Activated effector memory CD4-positive, alpha-beta T cell treated with anti-CD3 and anti-CD28 coated beads, Interleukin-2, amount 50 U/mL, for 16 hours (primary cell): ENCODE measurements around the gene TBC1D28.
"Not testable (repeated sequence)": the region's sequence is repeated elsewhere in the genome, so short reads cannot be mapped to it uniquely, and the experiment has no call there.

Experiments used
- DNase-seq: peaks from one replicate; pipeline ENCODE4 v3.0.0-alpha.2; 2020

TBC1D28 gene

DNA sequence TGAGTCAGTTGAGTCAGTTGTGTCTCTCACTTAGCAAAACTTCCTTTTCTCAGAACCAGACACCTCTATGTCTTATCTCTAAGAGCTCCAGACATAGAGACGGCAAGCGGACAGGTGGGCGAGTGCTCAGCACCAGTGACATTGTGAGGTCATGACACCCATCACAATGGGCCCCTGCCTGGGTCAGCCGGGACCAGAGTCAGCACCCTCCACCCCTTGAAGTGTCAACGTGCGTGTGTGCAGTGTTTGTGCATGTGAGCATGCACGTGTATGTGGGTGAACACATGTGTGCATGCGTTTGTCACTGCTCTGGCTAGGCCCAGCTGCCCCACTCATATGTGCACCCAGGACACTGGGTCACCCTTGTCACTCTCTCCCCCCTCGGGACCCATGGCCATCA, at the start of gene TBC1D28:
Gene TBC1D28 (minus strand): TSS at position 101 of the 400 bp plus-strand sequence. CDS start 3,039 bp downstream, outside the sequence.
- not testable (repeated sequence) for DNase-seq

DNA sequence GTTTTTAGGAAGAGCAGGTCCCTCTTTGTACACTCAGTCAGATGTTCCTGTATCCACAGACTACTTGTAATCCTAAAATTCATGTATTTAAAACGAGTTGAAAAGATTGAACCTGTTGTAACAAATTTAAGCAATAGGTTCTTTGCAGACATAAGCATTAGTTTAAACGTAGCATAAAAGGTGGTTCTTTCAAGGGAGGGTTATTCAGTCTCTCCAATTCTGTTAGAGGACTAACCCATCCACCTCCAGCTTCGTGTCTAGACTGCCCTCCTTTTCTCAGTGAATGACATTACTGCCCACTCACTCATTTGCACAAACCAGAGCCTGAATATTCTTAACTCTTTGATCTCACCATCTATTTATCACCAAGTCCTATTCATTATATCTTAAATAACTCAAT, 38.5 kb upstream of the TBC1D28 start:
- DNase-seq, result not testable (repeated sequence)

DNA sequence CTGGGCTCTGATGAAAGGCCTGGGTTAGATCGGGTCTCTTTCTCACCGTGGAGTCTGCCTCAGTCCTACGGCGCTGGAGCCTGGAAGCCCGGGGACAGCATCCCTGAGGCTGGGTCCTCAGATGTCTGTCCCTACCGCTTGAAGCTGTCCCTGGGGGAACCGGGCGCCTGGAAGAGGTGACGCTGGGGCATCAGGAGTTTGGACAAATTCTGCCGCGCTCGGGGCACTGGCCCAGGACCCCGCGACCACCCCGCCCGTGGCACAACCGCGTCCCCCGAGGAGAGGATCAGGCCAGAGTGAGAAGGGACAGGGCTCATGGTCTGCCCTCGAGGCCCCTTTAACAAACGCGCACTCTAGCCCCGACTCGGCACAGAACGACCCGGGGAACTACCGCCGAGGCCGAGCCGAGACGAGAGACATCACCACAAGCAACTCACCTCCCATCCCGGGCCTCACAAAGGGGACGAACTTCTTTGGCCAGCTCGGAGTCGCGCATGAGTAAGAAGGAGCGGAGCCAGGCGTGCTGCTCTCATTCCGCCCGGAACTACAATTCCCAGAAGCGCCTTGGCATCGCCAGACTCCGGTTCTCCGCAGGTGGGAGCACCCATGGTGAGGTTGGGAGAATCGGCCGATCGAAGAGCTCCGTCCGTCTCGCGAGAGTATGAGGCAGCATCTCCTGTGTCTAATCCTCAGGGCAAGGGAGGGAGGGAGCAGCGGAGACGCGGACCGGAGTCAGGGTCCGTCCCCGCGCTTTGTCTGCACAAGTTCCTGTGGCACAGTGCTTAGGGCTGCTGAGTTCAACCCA, 37.8 kb upstream of the TBC1D28 start, which contains the start of gene FOXO3B:
Gene FOXO3B (minus strand): TSS at position 548 of the 805 bp plus-strand sequence. CDS start 663 bp downstream, outside the sequence.
- DNase-seq, result peak; percentile 87

DNA sequence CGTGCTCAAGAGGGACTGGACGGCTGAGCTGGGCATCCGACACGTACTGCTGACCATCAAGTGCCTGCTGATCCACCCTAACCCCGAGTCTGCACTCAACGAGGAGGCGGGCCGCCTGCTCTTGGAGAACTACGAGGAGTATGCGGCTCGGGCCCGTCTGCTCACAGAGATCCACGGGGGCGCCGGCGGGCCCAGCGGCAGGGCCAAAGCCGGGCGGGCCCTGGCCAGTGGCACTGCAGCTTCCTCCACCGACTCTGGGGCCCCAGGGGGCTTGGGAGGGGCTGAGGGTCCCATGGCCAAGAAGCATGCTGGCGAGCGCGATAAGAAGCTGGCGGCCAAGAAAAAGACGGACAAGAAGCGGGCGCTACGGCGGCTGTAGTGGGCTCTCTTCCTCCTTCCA, 33.2 kb upstream of the TBC1D28 start:
- not testable (repeated sequence) for DNase-seq

DNA sequence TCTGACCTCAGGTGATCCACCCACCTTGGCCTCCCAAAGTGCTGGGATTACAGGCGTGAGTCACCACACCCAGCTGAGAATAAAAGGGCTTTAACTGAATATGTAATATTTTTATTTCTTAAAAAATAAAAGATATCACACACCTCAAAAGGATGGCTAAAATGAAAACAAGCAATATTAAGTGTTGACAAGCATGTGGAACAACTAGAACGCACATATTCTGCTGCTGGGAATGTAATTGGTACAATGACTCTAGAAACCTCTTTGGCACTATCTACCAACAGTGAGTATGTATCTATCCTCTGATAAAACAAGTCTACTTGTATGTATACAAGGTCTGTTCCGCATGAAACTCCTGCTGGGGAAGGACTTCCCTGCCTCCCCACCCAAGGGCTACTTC, 32.7 kb upstream of the TBC1D28 start:
- DNase-seq, result not testable (repeated sequence)

DNA sequence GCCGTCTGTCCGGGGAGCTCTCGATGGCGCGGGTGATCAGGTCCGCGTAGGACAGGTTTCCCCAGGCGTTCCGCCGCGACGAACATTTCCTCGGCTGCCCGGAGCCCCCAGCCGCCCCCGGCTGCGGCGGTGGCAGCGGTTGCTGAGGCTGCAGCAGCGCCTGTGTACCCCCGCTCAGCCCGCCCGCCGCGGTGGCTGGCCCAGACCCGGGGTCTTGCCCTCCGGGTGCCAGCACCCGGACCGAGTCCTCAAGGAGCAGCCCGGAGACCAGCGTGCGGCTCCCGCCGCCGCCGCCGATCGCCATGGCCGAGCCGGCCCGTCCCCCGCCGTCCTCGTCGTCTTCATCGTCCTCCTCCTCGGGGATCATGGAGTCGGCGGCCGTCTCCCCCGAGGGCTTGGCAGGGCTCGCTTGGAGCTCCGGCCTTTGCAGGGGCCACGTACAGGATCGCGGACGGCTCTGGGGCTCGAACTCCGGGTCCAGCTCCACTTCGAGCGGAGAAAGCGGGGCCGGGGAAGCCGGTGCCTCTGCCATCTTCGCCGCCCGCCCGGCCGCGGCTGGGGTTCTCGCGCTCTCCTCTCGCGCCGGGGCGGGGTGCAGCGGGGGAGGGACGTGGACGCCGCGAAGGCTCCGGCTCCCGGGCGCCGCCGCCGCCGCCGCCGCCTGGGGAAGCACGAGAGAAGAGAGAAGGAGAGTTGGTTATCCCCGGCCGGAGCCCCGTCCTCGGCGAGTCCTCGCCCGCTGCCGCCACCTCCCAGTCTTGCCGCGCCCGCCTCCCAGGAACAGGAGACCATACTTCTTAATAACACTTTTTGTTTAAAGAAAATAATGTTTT, 28.4 kb upstream of the TBC1D28 start:
- not testable (repeated sequence) for DNase-seq

DNA sequence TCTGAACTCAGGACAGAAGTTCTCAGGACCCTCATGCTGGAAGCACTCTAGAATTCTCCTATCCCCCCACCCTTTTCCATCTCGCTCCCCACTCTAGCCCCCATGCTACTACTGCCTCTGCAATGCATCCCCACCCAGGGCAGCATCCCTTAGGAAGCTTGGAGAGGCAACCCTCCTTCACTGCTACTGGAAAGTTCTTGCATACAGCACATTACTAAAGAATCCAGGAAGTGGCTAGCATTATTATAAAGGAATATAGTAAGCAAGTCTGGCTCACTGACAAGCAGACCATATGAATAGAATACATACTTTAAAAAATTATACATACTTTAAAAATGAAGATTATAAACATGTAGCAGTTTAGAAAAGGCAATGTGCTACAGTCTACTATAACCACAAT, 24.4 kb upstream of the TBC1D28 start:
- not testable (repeated sequence) for DNase-seq

DNA sequence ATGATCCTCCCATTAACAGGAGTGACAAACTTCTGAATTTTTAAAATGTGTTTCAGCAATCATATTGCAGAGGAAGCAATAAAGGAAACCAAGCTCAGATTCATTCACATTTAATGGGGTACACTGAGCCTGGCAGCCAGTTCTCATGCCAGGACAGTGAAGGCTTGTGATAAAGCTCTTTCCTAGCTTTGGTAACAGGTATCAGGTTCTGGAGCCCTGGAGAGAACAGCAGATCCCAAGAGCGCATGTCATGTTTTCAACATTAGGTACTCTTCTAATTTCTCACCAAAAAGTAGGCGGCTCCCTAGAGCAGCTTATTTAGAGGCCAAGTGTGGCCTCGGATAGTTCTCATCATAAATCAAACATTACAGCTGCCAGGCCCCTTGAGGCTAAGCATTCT, 23.3 kb upstream of the TBC1D28 start:
- DNase-seq, result not testable (repeated sequence)

DNA sequence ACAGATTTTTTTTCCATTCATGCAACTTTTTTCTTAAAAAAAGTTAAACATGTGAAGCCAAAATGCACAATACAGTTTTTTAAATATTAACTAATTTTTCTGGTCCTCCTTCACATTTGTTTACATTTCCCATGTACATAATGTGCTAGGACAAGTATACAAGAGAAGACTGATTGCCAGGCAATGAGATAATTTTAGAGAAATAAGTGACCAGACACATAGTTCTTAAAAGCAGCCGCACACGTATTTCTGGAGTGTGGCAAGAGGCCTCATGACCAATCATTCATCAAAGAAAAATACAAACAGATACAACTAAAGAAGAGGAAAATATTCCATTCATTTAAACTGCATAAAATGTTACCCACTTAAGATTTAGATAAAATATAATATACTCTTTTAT, 22.1 kb upstream of the TBC1D28 start:
- DNase-seq, result not testable (repeated sequence)

DNA sequence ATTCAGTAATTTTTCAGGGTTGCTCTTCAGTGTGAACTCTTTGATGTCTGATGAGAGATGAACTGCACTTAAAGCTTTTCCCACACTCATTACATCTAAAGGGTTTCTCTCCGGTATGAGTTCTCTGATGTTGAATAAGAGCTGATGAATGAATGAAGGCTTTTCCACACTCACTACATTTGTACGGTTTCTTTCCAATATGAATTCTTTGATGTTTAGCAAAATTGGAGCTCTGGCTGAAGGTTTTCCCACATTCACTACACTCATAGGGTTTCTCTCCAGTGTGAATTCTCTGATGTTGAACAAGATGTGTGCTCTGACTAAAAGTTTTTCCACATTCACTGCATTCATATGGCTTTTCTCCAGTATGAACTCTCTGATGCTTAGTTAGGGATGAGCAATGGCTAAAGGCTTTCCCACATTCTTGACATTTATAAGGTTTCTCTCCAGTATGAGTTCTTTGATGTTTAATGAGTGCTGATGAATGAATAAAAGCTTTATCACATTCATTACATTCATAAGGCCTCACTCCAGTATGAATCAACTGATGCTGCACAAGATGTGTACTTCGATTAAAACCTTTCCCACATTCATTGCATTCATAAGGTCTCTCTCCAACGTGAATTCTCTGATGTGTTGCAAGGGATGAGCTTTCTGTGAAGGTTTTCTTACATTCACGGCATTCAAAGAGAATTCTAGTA, 17.9 kb upstream of the TBC1D28 start:
- DNase-seq, result not testable (repeated sequence)

DNA sequence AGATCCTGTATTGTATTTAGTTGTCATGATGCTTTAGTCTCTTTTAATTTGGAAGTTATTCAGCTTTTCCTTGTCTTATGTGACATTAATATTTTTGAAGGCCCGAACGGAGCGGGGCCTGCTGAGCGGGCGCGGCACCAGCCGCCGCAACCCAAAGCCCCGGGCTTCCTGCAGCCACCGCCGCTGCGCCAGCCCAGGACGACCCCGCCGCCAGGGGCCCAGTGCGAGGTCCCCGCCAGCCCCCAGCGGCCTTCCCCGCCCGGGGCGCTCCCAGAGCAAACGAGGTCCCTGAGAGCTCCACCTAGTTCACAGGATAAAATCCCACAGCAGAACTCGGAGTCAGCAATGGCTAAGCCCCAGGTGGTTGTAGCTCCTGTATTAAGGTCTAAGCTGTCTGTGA, 5.9 kb upstream of the TBC1D28 start:
- not testable (repeated sequence) for DNase-seq

DNA sequence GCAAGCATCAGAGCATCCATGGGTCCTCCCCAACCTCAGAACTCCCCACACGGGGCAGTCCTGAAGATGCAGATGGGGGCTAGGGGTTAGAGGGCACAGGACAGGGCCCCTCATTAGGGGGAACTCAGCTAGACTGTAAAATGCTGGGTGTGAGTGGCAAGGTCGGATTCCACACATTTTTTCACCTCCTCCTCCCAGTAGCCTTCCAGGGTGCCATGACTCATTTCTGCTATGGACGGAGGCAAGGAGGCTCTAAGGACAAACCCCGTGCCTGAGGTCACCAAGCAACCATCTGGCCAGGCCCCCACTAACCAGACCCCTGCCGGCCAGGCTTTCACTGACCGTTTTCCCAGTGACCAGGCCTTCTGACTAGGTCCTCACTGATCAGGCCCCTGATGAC, 1.1 kb downstream of the TBC1D28 start:
- DNase-seq, result not testable (repeated sequence)

DNA sequence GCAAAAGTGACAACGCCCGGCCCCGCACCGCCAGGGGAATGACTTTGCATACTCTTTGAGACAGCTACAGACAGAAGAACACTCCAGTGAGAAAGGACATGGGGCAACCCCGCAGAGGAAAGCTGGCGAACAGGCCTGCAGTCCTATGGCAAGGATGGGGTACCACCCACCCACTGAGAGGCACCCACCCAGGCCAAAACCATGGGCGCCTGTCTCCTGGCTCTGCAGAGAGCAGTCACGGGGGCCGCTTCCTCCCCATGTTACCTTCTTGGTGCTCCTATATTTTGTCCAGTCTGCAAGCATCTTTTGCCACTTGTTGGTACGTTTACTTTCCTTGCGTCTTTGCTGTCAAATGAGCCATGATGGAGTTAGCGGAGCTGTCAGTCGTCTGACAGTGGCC, 5.8 kb downstream of the TBC1D28 start:
- DNase-seq, result not testable (repeated sequence)

DNA sequence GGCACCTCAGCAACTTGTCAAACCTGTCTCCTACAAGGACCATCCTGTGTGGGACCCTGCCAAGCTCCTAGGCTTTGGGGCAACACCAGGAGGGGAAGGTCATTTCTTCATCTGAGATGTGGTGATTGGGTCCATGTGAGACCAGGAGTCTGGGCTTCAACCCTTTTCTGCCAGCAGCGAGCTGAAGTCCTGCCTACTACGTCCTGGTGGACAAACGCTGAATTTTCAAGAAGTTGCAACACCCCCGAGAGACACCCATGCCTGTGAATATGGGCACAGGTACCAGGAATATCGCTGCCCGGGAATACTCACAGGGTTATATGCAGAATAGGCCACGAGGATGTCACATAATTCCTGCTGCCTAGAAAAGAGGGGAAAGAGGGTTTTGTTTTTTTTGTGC, 8.0 kb downstream of the TBC1D28 start:
- DNase-seq, result not testable (repeated sequence)

DNA sequence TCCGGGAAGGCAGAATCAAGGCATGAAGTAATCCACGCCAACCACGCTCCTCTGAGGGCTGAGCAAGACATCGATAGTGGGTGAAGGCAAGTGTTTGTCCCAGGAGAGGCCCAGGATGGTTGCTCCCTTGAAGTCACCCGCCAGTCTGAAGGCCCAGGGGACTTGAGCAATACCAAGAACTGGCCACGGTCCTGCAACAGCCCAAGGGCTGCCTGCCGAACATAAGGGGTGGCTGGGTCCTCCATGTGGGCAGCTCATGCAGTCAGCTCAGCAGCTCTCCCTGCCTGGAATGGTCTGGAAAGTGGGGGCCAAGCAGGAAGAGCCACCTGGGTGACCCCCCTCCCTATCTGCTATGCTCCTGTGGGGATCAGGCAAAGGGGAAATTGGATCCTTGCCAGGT, 8.4 kb downstream of the TBC1D28 start:
- DNase-seq, result not testable (repeated sequence)

DNA sequence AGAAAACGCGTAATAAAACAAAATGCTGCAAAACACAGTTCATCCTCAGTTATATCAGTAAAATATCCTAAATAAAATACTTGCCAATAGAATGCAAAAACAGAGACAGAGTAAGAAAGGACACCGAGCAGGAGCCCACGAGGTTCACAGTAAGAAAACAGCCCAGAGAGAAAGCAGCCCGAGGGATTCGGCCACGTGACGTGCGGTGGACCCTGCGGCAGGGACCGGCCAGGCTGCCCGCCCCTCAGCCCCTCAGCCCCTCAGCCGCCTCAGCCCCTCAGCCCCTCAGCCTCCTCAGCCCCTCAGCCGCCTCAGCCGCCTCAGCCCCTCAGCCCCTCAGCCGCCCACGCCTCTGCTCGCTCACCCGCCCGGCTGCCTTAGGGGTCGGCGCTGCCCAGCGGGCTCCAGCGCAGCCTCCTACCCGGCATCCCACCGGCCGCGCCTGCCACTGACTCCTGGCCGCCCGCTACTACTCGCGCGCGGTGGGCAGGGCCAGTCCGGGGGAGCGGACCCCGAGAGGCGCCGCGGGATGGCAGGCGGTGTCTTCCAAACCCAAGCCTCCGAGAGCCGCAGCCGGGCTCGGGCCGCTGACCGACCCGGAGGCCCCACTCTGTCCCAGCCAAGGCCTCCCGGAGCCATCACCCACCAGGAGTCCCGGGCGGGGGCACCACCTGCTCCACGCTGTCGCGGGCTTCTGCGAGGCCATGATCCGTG, 9.5 kb downstream of the TBC1D28 start:
- DNase-seq, result not testable (repeated sequence)

DNA sequence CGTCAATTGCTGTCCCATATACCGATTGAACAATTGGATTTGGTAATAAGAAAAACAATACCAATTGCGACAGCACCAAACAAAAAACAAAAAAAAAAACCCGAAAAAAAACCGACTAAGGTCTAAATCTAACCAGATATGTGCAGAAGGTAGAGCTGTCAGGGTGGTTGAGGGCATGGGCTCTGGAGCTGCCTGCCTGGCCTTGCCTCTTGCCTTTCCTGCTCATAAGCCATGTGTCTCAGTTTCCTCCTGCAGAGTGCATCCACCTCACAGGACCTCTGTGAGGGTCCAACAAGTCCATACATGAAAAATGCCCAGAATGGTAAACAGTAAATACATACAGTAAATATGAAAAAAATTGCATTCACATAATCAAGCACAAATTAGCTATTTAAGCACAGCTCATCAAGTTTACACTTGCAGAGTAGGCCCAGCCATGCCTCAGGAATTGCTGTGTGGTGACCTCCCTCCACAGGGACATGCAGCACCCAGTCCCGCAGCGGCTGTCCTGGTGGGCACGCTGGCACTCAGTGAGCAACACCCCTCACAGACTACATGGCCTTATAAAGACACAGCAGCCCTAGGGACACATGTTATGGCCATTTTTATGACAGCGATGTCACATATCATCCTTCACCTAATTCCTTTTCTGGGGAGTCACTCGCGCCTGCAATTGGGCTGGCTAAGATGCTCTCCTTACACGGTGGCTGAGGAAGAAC, 17.9 kb downstream of the TBC1D28 start:
- no peak for DNase-seq

DNA sequence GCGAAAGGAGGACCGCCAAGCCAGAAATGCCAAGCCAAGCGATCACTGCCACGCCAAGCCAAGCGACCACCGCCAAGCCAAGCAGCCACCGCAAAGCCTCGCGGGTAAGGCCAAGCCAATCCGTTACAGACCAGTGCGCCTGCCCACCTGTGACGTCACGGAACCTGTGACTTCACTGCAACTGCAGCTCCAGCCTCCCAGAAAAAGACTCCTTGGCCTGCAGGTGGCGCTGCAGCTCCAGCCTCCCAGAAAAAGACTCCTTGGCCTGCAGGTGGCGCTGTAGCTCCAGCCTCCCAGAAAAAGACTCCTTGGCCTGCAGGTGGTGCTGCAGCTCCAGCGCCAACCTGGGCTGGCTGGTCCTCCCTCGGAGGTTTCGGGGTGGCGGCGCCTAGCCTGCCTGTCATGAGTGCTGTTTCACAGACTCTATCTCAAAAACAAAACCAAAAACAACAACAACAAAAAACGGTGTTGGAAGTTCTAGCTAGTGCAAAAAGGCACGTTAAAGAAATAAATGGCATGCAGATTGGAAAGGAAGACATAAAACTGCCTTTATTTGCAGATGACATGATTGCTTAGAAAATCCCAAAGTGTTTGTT, 18.6 kb downstream of the TBC1D28 start:
- DNase-seq, result peak; percentile 99

DNA sequence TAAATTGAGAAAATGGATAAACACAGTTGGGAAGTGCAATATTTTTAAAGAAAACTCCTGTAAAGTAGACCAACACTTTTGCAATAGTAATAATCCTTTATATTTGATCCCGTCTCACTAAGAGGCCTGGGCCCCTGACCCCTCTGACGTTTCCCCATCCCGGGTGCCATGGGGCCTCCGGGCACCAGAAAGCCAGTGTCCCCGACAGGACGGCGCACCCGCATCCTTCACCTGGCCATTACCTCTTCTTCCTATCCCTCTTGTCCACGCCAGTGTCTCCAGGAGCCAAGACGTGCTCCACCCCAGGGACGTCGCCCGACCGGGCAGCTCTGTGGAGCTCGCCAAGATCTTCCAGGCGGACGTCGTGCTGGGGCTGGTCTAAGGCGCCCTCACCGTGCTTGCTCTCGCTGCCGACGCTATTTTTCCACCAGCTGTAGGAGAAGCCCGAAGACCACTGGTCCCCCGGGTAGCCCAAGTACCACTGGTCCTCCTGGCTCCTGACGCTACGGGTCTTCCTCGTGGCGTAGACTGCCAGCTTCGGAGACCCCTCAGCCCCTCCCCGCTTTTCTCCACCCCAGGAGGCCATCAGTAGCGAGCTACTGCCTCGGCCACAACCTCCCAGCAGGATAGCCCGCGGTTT, 19.2 kb downstream of the TBC1D28 start:
- peak; percentile 71 for DNase-seq

DNA sequence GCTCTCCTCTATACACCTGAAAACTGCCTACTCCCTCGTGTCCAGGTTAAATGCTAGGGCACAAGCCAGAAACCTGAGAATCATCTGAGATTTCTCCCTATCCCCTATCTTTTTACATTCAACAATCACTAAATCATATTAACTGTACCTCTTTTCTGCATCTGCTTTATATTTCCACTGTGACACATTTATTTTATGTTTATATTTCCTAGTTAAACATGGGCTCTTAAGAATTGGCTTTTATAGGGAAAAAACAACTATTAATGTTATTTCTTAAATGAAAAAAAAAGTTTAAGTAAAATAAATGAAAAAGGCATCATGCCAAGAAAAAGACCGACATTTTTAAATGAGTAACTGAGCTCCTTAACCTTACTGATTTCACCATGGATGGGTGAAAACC, 26.6 kb downstream of the TBC1D28 start:
- not testable (repeated sequence) for DNase-seq

DNA sequence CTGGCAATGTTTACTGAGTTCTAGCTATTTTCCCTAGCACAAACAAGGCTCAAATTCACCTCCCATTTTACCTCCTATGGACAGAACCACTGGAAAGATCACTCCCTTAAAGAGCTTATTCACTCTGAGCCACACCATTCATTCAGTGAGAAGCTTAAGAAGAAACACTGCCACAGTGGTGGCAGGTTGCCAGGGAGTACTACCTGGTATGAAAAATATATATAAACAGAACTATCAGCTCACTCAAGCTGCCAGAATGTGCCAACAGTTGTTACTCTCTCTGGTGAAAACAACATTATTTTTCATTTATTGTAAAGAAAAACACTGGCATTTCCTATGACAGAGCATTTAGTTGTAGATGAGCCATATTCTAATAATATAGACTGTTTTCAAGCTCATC, 31.2 kb downstream of the TBC1D28 start:
- DNase-seq, result not testable (repeated sequence)
